AG09319 (cell line): ENCODE results near the gene LYRM1.

Source experiments
- DNase-seq: peaks from one replicate; pipeline ENCODE4 v3.0.0-alpha.2; 2010; ENCODE audit warnings: low read depth; ENCODE audit errors: extremely low read depth
- CTCF ChIP-seq: IDR thresholded peaks from 2 replicates; pipeline ENCODE4 v1.5.1; 2011; ENCODE audit warnings: low read depth, mild to moderate bottlenecking, inconsistent platforms, low read length, moderate library complexity

LYRM1 gene

GRCh38 chr16:20874088-20874581 lies 26.4 kb upstream of the LYRM1 start:
- DNase-seq: no peak
- TF ChIP-seq CTCF: no peak

GRCh38 chr16:20875355-20875650 lies 25.3 kb upstream of the LYRM1 start:
- TF ChIP-seq CTCF: no peak
- DNase-seq: no peak

- no peak for TF ChIP-seq CTCF
Measured at GRCh38 chr16:20878682-20879147, 21.9 kb upstream of the LYRM1 start.

GRCh38 chr16:20879175-20880040 lies 21.2 kb upstream of the LYRM1 start:
- DNase-seq: no peak
- TF ChIP-seq CTCF: no peak

More at GRCh38 chr16:20878682-20879147, 21.9 kb upstream of the LYRM1 start:
- DNase-seq: no peak

- no peak for TF ChIP-seq CTCF
- no peak for DNase-seq
Measured at GRCh38 chr16:20880867-20881502, 19.6 kb upstream of the LYRM1 start.

GRCh38 chr16:20881503-20881878 lies 19.1 kb upstream of the LYRM1 start:
- no peak for DNase-seq
- TF ChIP-seq CTCF: no peak
